COLO668 (cell line): Measurements from ENCODE around the gene SH2B2.

ENCODE experiments used
- DNase-seq: peaks from one replicate; lab custom pipeline; 2025; ENCODE audit not compliant: unreplicated experiment; lab: John Stamatoyannopoulos, UW

Gene SH2B2

DNA sequence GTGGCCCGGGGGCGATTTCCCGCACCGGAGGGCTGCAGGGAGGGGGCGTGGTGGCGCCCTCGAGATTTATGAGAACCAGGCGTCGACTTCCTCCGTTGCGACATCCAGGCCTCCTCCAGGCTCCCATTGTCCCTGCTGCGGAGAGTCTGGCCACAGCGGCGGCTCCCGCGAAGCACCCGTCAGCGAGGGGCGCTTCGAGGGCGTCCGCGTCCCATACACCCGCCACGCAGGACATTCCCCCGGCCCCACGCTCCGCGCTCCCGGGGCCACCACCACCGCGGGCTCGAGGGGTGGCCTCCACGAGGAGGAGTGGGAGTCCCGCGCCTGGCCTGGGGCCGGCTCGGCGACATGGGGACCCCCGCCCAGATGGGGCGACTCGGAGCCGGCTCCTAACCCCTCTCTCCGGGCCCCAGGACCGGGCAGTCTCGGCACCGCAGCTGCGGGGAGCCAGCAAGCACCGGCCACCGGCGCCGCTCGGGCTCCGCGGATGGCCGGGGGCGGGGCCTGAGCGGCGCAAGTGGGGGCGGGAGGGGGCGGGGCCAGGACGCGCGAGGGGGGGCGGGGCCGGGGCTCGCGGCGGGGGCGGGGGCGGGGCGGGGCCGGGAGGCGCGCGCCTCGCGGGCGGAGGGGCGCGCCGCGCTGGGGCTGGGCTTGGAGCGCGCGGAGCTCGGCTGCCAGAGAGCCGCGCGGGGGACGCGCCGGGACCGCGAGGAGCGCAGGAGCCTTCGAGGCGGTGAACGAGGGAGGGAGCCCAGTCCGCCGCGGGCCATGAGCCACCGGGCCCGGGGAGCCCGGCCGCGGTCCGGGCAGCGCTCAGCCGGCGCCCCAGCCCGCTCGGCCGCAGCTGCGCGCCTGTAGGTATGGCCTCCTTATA is at the start of gene SH2B2:
Gene SH2B2, plus strand, starts transcription at position 632 of the 874 bp plus-strand sequence. CDS start 13,683 bp downstream, outside the sequence.
- DNase-seq, result peak; percentile 73

DNA sequence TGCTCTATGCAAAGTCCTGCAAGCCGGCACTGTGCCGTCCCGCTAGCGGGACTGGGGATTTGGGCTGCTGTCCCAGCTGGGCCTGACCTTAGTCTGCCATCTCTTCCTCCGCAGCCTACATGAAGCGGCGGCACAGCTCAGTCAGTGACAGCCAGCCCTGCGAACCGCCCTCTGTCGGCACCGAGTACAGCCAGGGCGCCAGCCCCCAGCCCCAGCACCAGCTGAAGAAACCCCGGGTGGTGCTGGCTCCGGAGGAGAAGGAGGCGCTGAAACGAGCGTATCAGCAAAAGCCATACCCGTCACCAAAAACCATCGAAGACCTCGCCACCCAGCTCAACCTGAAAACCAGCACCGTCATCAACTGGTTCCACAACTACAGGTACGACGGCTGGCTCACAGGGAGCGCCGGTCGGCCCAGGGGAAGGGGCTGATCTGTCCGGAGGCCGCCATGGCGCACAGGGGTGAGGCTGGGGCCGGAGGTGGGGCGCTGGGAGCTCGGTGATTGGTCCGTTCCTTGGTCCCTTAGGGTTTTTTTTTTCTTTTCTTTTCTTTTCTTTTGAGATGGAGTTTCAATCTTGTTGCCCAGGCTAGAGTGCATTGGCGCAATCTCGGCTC is 47.4 kb upstream of the SH2B2 start:
- no peak for DNase-seq

DNA sequence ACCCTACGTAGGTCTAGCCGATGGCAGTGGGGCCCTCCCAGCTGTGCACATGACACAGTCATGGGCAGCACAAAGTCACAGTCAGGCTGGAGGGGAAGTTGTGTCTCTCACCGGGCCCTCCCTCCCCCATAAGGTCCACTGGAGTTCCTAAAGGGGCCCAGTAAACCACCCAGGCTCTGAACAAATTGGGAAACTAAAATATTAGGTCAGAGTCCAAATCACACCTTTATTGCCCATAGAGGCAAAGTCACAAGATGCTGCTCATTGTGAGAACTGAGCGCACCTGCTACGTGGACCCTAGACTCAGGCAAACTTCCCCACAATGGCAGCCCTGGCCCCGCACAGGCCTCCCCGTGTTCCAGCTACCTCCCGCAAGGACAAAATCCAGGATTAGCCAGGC is 45.2 kb upstream of the SH2B2 start:
- DNase-seq, result no peak

DNA sequence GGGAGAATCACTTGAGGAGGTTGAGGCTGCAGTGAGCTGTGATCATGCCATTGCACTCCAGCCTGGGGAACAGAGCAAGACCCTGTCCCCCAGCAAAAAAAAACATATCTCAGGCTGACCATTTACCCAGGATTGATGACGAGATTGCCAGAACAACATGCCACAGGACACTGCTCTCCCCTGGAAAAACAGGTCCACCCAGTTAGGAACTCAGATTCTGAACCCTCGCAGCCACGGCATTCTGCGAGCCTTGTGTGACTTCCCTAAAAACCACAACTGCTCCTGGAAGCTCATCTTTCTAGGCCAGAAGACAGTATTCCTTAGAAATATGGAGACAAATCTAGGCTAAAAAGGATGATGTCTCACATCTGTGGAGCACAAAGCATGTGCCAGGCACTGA is 42.1 kb upstream of the SH2B2 start:
- DNase-seq, result no peak

DNA sequence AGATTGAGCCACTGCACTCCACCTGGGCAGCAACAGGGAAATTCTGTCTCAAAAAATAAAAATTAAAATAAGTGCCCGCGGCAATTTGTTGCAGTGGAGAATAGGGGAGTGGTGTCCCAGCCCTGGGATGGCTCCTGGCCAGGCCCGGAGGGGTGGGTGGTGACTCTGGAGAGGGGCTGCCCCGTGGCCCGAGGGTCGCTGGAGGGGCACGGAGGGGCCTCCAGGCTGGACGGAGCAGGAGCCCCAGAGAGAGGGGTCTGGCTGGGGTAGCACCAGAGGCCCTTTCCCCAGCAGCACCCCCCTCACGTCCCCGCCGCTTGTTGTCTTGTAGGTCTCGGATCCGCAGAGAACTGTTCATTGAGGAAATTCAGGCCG is 38.6 kb upstream of the SH2B2 start:
- DNase-seq, result no peak

DNA sequence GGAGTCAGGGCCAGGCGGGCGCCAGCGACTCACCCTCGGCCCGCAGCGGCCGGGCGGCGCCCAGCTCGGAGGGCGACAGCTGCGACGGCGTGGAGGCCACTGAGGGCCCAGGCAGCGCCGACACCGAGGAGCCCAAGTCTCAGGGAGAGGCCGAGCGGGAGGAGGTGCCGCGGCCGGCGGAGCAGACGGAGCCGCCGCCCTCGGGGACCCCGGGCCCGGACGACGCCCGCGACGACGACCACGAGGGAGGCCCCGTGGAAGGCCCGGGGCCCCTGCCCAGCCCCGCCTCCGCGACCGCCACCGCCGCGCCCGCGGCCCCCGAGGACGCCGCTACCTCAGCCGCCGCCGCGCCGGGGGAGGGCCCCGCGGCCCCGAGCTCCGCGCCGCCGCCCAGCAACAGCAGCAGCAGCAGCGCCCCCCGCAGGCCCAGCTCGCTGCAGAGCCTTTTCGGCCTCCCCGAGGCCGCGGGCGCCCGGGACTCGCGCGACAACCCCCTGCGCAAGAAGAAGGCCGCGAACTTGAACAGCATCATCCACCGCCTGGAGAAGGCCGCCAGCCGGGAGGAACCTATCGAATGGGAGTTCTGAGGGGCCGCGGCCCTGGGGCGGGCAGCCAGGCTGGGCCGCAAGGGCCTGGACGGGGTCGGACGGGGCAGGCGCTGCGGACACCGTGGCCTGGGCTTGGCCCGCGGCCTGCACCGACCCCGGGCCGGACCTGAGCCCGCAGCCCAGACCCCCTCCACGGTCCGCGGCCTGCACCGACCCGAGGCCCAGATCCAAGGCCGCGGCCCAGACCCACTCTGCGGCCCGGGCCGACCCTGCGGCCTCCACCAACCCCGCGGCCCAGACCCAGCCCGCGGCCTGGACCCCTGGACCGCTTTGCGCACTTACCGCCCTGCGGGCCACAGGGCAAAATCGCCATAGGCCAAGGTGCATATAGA is 37.9 kb upstream of the SH2B2 start:
- no peak for DNase-seq

DNA sequence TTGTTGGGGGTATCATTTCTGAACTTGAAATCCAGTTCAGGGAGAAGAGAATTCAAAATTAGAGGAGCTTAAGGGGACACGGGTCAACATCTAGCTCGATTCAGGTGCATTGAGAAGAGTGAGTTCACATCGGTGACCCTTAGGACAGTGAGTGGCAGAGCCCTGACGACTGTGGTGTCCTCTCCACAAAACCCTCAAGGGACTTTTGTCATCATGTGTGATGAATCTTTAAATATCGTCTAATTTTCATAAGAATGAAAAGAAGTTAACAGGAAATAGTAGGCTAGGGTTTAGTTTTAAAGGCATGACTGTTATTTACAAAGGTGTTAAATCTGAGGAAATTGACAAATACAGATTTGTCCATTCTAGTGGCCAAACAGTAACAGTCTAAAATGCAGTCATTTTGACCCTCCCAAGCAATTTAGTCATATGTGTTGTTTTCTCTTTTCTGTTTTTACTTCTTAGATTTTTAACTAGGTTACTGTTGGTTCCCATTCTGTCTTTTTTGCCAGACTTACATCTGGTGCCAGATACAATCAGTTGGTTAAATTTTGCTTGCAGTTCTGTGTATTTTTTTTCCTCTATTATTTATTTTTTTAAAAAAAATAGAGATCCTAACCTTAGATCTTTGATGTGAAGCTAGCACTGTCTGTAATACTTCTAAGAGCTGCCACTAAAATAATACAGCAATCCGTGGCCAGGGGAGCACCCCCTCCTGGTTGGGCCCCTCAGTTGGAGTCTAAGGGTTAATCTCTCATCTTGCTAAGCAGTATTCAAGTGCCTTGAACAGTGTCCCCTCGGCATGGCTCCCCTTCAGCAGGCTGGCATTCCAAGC is 34.9 kb upstream of the SH2B2 start:
- DNase-seq, result no peak

DNA sequence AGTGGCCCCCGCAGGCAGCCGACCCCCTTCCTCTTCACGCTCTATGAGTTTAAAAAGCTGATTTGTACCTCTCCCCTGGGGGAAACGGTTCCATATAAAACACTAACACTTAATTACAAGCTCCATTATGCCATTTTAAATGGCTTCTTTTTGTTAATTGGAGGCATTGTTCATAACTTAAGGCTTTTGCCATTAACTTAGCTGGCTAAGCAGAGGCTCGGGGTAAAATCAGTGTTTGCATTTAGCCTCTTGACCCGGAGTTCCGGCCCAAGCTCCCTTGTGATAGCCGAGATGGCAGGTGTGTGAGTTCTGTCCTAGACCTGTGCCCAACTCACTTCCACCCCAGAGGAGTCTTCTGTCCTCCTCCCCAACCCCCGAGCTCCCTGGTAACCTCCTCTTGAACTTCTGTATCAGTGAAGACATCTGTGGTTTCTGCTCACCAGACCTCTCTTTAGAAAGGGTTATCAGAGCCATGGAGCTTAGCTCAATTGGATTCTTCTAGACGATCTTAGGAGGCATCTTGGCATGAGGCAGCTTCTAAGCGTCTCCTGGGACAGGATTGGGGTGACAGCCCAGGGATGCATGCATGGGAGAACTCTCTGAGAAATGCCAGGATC is 34.2 kb upstream of the SH2B2 start:
- DNase-seq, result no peak

DNA sequence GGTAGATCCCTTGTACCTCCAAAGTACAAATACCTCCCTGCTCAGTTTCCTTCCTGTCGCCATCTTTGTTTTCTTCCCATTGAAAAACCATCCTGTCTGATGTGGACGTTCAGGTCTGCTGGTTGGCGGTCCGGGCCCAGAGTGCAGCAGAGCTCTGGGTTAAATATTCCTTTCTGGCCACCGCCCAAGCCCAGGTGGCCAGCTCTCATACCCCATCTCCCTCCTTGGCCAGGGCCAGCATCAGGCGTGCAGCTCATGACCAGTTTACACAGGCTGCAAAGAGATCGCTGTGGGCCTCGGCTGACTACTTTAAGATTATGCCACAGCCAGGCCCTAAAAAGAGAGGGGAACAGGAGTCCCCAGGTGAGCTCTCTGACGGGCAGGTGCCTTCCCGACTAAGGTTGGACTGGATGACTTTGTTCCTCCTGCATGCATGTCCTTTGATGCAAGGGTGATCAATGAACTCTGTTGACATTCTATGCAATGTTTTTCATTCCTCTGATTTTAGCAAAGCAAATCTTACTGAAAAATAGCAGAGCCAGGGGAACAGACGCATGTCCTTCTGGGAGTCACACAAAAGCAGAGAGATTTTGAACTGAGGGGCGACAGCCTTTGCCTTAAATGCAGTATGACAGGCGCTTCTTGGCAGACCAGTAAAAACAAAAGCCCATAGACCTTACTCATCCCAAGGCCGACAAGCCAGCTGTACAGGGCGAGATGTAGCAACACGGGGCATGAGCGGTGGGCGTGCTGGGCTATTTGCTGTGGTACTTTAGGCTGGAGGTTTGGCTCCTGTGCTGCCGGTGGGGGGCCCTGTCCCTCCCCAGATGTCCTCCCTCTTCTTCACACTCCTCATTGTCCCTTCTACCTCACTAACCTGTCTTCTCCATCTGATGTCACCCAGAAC is 33.3 kb upstream of the SH2B2 start:
- DNase-seq, result no peak

DNA sequence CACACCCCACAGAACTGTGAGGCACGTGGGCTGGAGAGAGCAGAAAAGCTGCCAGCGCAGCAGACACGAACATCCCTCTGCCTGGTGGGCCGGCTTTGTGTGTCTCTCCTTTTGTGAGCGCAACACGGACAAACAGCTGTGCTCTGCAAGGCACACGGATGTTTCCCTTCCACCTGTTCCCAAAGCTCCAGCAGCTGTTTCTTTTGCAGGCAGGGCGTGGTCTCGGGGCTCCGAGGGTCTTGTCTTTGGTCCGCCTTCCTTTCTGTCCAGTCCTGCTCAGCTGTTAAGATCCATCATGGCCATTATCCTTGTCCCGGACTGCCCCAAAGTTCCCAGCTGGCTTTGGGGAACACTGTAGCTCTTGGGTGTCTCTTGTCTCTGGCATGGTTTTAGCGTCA is 32.7 kb upstream of the SH2B2 start:
- DNase-seq, result no peak

DNA sequence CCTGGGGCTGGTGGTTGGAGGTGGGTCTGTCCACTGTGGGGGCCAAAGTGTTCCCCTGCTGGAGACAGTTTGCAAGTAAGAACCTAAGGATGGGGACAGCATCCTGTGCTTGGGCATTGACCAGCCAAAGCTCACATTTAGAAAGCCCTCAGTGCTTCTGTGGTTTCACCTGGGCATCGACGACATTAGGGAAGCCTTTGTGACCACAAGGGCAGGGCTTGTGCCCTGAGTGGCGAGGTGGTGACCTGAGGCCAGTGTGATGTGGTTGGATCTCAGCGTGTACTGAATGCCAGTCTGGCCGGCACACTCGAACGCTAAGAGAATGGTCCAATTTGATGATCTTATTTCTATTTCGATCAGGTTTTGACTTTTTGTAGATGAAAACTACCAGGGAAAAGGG is 32.1 kb upstream of the SH2B2 start:
- no peak for DNase-seq

DNA sequence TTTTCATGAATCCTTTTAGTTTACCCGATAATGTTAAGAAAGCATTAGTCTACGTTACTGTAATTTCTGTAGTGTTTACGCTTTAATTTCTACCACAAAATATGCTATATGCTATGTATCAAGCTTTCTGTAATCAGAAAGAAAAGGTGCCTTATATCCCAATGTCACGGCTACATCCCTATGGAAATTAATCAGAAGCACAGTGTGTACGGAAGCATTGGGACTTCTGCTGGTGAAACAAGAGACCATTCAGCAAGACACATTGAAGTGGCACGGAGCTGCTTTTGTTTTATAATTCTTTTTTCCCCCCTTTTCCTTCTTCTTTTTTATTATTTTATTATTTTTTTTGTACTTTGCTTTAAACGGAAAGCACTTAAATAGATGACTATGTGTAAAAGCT is 31.2 kb upstream of the SH2B2 start:
- DNase-seq, result no peak

DNA sequence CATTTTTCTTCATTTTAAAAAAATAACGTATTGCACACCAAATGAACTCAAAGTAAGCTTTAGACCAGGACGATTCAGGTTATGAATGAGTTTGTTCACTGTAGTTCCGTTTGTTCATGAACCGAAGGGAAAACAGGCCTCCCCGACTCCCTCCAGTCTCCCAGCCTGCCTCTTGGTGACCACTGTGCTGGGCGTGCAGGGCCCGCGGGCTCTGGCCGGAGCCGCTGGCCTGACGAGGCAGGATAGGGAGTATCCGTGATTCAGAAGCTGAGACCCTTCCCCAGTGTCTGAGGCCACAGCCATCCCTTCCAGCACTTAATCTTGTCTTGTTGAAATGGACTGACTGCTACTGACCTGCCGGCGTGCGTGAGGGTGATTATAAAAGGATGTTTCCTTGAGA is 30.8 kb upstream of the SH2B2 start:
- no peak for DNase-seq

DNA sequence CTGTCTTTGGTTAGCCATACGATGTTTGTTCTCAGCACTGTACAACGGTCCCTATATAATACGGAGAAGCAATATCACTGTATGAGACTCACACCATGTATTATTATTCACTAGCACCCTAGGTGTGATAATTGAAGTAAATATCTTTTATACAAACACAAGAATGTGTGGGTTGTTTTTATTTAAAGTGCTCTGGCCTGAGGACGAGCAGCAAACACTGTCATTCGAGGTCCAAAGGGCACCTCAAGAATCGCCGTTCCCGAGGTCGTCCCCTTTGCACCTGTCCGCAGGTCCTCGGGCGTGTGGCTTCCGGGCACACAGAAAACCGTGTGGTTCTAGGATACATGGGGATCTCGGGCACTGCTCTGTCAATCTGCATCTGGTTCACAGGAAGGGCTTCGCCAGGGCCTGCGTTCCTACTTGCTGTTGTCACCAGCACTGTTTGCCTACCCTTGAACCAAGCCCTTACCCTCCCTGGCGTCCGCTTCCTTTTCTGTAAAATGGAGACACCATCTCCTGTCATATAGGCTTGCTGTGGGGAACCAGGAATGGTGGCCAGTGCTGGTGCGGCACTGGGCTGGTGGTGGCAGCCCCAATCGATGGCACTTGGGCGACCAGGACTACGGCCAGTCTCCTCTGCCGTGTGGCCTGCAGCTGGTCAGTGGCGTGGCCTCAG is 28.5 kb upstream of the SH2B2 start:
- no peak for DNase-seq

DNA sequence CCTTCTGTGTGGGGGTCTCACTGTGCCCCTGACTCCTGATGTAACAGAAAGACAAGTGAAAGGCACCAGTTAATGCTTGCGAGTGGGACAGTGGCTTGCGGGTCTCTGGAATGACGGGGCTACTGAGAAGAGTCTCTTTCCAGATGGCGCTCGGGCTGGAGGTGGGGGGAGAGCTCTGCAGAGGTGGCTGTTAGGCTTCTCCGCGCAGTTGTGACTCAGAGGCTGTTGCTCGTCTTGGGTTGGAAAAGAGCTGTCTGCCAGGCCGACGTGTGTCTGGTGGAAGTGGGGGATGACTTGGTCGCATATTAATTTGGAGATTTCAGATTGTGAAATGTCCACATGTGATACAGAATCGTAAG is 27.9 kb upstream of the SH2B2 start:
- no peak for DNase-seq

DNA sequence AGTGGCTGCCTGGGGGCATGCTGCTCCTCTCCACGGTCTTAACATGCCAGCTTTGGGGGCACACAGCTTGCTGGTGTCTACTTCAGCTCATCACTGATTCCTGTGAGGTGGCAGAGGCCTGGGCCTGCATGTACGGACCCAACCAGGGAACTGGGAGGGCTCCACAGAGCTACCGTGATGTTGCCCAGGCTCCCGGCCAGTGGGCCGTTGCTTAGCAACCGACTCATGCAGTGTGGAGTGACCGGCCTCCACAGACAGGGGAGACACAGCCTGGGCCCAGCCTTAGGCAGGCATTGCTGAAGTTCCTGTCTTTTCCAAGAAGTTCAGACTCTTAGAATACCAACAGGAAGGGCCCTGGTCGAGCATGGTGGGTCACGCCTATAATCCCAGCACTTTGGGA is 25.8 kb upstream of the SH2B2 start:
- no peak for DNase-seq

DNA sequence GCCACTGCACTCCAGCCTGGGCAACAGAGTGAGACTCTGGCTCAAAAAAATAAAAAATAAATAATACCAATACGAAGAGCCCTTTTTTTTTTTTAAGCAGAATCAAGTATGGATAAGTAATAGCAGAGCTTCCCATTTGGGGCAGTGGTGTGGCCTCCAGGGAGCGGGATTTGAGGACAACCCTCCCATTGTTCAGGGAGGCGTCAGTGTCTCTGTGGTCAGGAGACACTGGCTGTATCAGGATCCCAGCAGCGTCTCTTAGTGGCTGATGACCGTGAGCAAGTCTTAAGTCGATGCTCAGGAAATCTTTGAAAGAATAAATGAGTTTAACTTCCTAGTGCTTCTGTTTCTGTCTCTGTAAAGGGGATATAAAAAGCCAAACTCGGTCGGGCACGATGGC is 25.2 kb upstream of the SH2B2 start:
- DNase-seq, result no peak

DNA sequence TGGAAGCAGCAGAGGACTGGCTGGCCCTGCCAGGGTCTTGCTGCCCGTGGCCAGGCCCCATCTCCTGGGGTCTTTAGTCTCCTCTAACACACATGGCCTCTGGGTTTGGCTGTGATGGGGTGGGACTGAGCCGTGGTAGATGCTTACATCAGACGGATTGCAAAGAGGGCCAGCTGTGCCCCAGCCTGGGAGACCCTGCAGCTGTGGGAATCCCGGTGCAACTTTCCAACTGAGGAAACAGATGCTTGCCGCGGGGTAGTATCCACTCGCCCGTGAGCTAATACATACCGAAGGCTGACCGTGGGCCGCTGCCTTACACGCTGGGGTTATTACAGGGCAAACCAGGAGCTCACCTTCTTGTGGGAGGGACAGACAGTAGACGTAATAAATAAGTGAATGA is 24.1 kb upstream of the SH2B2 start:
- no peak for DNase-seq

DNA sequence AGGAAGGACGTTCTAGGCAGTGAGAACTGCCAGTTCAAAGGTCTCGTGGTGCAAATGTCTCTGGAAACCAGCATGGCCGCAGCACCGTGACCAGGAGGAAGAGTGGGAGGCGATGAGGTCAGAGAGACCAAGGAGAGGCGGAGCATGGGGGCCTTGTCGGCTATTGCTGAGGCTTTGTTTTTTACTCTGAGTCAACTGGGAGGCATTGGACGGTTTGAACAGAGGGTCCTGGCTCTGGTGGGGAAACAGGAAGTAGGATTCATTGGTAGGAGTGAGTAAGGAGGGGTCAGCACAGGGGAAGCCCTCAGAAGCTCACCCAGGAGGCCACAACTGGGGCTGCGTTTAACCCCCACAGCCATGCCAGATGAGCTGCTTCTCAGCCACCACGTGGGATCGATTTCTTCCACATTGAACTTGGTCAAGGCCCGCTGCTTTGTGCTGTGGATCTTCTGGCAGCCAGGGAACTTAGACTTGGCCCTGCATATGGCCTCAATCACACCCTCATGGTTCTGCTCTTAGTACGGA is 22.2 kb upstream of the SH2B2 start:
- DNase-seq, result no peak
